NCI-H2196 (cell line): ENCODE measurements around the gene POU2AF3.
"Not testable (repeated sequence)": the region's sequence is repeated elsewhere in the genome, so short reads cannot be mapped to it uniquely, and the experiment has no call there.

ENCODE experiments used
- DNase-seq: peaks from one replicate; lab custom pipeline; 2025; ENCODE audit not compliant: unreplicated experiment; lab: John Stamatoyannopoulos, UW

Gene POU2AF3

GRCh38 chr11:111300569-111300968, 2.2 kb downstream of the POU2AF3 start:
- DNase-seq: no peak

DNA sequence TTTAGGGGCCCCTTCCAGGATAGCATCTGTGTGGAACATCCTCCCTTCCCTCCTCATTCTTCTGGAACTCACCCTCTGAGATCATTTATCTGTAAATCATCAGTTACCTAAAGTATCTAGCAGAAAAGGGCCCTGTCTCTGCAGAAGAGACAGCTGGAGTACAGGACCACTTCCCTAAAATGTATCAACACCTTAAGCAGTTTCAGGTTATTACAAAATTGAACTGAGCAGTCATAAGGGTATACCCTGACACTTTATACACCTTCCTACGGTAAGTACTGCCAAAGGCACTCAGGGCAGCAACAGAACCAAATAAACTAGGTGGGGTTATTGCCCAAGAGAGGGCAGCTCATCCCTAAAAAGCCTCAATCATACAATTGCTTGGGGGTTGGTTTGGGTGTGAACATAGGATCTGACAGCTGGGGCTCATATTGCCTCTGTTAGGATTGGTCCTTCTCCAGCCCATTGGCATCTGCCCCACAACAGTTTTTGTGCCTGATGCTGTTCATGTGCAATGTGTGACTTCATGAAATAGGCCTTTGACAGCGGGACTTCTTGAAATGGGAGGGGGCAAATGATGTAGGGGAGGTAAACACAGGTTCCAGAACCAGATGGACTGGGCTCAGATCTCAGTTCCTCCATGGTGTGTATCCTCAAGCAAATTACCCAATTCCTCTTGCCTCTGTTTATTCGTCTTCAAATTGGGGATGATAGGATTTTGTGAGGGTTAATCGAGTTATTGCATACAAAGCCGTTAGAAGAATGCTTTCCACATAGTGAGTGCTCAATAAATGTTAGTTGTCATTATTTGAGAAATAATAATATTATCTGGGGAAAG, 2.9 kb downstream of the POU2AF3 start:
- peak; percentile 73 for DNase-seq

DNA sequence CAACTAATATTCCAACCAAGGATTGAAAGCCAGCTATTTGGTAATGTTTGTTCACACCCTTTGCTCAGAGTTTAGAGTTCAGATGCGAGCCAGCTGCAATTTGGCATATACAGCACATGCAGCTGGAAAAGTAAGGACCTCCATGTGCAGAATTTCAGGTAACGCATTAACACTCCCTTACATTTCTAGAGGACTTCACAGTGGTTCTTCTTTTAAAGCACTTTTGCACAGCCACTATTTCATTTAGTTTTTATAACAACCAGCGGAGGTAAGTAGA, 3.4 kb downstream of the POU2AF3 start:
- no peak for DNase-seq

GRCh38 chr11:111302298-111302697, 4.0 kb downstream of the POU2AF3 start:
- DNase-seq: no peak

GRCh38 chr11:111303461-111303860, 5.1 kb downstream of the POU2AF3 start:
- DNase-seq: peak; percentile 84

DNA sequence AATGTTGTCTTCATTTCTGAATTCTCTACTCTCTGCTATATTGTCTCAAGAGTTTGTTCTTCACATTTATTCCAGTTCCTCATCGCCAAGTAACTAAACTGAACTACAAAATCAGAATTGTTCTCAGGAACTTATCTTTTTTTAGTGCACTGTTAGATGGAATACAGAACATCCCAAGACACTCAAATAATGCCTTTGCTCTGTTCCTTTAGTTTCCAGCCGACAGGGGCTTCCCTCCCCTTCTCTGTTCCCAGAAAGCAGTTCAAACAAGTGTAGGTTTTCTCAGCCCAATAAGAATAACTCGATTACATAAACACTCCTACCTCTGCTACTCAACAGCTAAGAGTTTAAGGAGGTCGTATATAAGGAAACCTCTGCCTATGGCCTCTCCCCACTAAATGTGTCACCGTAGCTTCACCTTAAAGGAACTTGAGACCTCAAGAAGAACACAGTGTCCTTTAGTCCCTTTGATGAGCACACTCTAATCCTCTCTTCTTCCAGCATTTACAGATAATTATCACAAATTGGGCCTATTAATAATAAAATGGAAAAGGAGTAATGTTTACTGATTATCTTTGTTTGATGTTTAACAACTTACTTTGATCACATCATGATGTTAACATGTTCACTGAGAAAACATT, 6.9 kb downstream of the POU2AF3 start:
- DNase-seq: no peak

- DNase-seq: no peak
Measured at GRCh38 chr11:111305876-111306275, 7.5 kb downstream of the POU2AF3 start.

DNA sequence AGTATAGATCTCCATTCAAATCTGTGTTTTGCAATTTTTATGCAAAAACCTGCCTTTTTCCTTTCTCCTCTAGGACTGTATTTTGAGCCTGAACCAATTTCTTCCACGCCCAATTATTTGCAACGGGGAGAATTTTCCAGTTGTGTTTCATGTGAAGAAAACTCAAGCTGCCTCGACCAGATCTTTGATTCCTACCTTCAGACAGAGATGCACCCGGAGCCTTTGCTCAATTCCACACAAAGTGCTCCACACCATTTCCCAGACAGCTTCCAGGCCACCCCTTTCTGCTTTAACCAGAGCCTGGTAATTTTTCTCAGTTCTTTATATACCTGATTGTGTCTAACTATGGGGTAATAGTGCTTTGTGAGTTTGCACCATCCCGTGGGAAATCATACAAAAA, 8.0 kb downstream of the POU2AF3 start:
- DNase-seq: no peak

DNA sequence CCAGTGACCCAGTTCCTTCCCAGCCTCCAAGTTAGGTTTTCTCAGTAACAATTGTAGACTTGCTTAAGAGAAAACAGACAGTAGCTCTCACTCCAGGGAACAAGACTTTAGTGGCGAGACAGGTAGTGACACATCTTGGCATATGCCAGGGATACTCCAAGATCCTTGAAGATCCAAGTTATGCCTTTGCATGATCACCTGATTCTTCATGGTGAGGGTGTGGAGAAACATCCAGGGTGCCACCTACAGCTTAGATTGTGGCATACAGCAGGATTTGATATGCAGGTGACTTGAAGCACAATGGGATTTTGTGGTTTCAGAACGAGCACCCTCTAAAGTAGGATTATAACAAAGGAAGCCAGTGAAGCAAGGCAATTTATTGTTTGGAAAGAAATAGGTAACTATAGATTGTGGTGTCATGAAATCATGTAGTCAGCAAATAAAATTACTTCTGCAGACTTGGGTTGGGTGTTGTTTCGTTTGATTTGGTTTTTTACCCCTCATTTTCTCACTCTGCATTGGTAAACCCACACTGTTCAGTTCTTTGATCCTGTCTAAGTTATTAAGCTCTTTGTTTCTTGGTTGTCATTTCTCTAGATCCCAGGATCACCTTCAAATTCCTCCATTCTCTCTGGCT, 9.2 kb downstream of the POU2AF3 start:
- DNase-seq: peak; percentile 60

- peak; percentile 84 for DNase-seq
Measured at GRCh38 chr11:111308140-111308539, 9.8 kb downstream of the POU2AF3 start.

- DNase-seq: no peak
Measured at GRCh38 chr11:111309215-111309915, 11.0 kb downstream of the POU2AF3 start.

DNA sequence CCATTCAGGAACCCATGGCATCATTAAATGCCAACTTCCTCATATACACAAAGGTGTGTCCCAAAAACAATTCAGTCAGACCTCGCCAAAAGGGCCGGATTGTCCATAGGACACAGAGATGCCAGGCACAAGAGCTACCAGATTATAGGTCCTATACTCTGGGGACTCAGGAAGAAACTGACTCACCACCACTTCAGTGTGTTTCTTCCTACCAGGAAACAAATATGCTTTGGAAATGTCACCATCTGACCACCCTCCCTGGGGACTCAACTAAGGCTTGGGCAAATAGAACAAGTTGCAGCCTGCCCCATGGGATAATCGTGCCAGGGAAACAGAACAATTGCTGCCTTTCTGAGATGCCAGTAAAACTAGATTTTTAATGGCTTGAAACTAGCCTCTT, 11.7 kb downstream of the POU2AF3 start:
- DNase-seq: peak; percentile 67

DNA sequence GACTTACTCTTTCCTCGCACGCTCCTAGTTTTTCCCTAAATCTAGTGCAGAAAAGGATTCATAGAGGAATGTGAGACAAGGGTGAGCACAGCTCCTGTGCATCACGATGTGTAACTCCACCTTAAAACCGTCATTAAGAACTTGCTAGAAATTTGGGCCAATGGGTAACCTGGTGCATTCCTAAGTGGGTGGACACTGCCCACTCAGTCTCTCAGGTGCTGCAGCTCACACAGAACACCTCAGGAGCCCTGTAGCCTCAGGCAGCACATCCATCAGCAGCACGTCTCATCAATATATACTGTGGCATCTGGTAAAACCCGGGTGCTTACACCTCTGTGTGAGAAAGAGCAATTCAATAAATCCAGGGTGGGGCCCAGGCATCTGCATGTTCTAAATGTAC, 12.4 kb downstream of the POU2AF3 start:
- no peak for DNase-seq

DNA sequence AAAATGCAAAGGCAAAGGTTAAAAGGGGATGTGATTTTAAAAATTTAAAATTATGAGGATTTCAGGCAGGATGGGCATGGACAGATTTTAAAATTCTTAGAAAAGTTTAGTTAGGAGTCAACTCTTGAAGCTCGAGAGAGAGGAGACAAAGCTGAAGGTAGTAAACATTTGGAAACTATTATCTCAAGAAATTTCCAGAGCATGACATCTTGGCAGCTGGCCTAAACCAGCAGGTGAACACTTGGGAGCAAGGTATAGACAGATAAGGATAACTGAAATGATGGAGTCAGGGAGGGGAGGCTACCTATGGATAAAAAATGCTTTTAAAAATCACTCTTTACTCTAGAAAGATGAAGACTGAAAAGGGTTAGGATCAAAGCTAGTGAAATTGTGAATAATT, 13.7 kb downstream of the POU2AF3 start:
- no peak for DNase-seq

DNA sequence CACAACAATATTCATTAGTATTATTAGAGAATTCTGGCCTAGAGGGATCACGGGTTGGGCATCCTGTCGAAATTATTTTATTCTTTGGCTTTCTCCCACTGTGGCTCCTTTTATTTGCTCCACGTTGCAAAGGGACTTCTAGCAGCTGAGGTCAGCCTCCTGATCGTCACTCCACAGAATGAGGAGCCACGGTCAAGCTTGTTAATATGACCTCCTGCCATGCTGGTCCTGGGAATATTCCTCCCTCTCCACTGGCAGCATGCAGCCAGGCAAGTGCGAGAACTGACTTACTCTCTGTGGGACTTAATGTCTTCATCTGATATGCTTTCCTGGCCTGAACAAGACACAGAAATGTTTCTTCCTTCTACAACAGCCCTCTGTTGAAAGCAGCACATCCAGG, 20.9 kb downstream of the POU2AF3 start:
- DNase-seq: no peak

- DNase-seq: not testable (repeated sequence)
Measured at GRCh38 chr11:111320199-111320598, 21.9 kb downstream of the POU2AF3 start.

DNA sequence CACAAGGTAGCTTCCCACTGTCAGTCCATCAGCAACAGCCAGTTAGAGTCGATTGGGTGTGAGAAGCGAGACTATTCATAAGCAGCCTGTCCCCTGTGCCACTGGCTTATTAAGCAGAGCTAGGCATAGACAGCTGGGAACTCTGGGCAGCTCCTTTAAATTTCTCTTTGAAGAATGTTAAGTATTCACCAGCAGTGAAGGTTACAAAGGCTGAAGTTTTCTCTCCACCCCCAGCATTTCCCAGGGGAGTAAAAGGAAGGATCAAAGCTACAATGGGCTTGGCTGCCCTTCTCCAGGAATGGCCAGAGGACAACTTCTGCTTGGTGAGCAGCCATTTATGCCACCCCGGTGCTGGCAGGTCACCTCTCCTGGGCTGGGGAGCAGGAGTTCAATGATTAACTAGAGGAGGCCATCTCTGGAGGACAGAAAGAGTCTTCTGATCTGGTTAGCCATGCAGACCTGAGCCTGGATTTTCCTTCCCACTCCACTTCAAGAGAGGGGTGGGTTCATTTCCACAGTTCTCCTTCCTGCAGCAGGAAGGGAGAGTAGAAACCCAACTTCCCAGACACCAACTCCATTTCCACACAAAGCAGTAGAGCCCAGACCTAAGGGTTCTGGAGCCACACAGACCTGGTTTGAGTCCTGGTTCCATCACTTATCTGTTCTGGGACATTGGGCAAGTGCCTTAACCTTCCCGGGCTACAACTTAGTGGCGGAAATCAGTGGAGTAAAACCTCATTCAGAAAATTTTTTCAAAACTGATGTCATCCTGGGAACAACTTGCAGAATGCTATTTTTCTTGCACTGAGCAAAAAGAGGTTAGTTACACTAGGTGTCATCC, 22.6 kb downstream of the POU2AF3 start:
- no peak for DNase-seq

- DNase-seq: peak; percentile 28
Measured at GRCh38 chr11:111322534-111322933, 24.2 kb downstream of the POU2AF3 start.

DNA sequence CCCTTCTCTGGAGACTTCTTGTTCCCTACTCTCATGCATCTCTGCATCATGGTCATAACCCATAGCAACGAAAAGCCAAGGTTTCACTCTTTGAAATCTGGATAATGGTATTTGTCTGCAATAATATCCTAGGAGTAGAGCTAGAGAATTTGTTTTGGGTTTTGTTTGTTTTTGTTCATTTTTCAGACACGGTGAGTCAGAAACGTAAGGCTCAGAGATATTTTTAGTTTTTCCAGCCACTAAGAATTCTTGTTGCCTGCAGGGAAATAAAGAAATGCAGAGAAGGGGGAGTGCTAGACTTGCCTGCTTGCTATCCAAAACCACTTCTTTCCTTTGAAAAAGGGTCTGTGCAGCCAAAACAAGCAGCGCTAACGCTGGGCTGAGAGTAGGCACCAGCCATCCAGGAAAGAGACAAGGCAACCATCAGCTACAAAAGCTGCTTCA, 26.0 kb downstream of the POU2AF3 start:
- DNase-seq: no peak

DNA sequence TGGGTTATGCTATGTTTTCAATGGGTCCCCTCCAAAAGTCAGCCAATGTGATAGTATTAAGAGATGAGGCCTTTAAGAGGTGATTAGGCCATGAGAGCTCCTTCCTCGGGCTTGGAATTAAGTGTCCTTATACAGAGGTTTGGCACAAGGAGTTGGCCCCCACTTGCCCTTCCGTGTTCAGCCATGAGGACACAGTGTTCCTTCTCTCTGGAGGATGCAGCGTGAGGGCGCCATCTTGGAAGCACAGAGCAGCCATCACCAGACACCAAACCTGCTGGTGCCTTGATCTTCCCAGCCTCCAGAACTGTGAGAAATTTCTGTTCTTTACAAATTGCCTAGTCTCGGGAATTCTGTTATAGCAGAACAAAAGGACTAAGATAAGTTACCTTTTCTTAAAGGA, 26.9 kb downstream of the POU2AF3 start:
- DNase-seq: no peak

- DNase-seq: no peak
Measured at GRCh38 chr11:111326824-111327223, 28.5 kb downstream of the POU2AF3 start.
